ENCODE data around the gene FASTK. TPM values are rescaled to one million over a fixed set of nuclear protein-coding genes. Genes with fewer than 3 reads are reported as not detected.

Gene FASTK
- total and polyA plus RNA-seq, 2 donors (not counting 3 experiments of a cell fraction or from before 2014, with no cell fraction given): 73.3 to 113 TPM

DNA sequence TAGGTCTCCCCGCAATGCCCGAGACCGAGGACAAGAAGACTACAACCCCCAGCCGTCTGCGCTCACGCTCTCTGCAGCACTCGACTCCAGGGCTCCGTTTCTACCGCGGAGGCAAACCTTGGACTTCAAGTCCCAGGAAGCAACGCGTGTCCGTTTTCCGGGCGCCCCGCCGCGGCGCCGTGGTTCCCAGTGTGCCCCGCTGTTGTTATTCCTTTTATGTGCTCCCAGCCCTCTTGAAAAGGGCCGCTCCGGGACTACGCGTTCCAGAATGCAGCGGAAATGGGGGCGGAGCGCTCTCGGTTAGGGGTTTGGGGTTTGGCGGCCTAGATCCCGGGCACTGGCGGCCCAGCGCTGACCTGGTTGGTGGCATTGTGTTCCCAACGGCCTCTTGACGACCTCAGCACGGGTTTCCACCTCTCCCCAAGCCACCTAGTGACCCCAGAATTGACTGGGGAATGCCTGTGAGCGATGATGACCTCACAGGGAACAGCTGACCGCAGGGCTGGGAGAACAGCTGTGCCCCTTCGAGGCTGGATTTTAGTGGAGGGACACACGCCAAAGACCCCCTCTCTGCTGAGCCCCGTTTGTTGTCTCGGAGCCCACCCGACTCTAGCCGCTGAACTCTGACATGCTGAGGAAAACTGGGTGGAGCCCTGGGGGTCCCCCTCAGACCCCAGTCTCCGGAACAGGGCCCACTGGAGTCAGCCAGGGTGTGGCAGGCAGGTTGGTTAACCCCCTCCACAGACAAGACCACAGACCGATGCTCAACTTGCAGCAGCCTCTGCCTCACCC, 22.4 kb downstream of the FASTK start:
- Histone ChIP-seq H3K4me2 (ENCODE audit: insufficient read depth, low read length) (peak overlapping the region; percentile 44), H3K79me2 (ENCODE audit: control insufficient read depth, insufficient read depth, low read length) (peaks cover 31% of the 10 kb centered on the region), H3K27ac (ENCODE audit: insufficient read depth, low read depth, low read length) (peak overlapping the region; percentile 81), H4K20me1 (replicated peaks; ENCODE audit: control insufficient read depth, extremely low read depth, insufficient read depth, low read length) (no peaks in the 10 kb centered on the region), H3K4me1 (ENCODE audit: control insufficient read depth, extremely low read depth, insufficient read depth, low read length) (peaks cover 29% of the 10 kb centered on the region), H3K27me3 (ENCODE audit: control insufficient read depth in 2 of 2, insufficient read depth in 2 of 2, low read length in 2 of 2) (no peaks in the 10 kb centered on the region), H3K9ac (replicated peaks; ENCODE audit: extremely low read depth, insufficient read depth, low read length) (peak overlapping the region; percentile 57), H3K9me1 (replicated peaks; ENCODE audit: control insufficient read depth, extremely low read depth, insufficient read depth, low read length) (no peaks in the 10 kb centered on the region), H3K36me3 (ENCODE audit: control insufficient read depth in 2 of 2, extremely low read depth in 1 of 2, insufficient read depth in 2 of 2, low read length in 2 of 2) (peaks cover 0 to 2% of the 10 kb centered on the region in 2 experiments), H3K4me3 (replicated peaks in 1 of 3; ENCODE audit: insufficient read depth in 1 of 3, low read depth in 1 of 3, low read length in 3 of 3) (peak overlapping the region in 2 of 3 experiments; percentile 11 to 69), H2AFZ (ENCODE audit: low read depth, low read length) (peak overlapping the region; percentile 21), H3K9me3 (replicated peaks; ENCODE audit: control insufficient read depth, insufficient read depth, low read length) (no peaks in the 10 kb centered on the region)
- TSS peak; percentile 86 for BruUV-seq (replicated peaks)
- intact Hi-C loops (cut with micrococcal nuclease) (loop anchor here (1.0 to 2.0 kb wide), 5 partner anchors 19 to 69 kb away; partner anchors contain the start of genes ABCB8 and FASTK), dilution Hi-C loops (cut with MboI; ENCODE audit: extremely low pct_ligation_motif_present, low sequenced_read_pairs) (no loop called here)
- FAIRE-seq: peak; percentile 100
- ChIA-PET CTCF (interaction anchor here (0.9 to 2.8 kb wide), 7 partner anchors 11 to 96 kb away, joined by 3 to 11 read pairs (median 4); partner anchors contain the start of genes ABCB8 and FASTK), POLR2A (no interaction called here)
- DNase-seq (ENCODE audit: low read depth, low spot score): peak; percentile 100
- TF ChIP-seq MAX (IDR thresholded peaks at IDR 0.05; ENCODE audit: insufficient read depth, insufficient read length) (peak; percentile 6), MYC (IDR thresholded peaks at IDR 0.05; ENCODE audit: low read depth, low read length) (no peak), FOS (IDR thresholded peaks at IDR 0.05; ENCODE audit: borderline replicate concordance, insufficient read depth, low read length) (no peak), CTCF (IDR thresholded peaks at IDR 0.05; ENCODE audit: extremely low read depth in 1 of 2, insufficient read depth in 1 of 2, low read depth in 1 of 2, low read length in 2 of 2) (no peak), POLR2A (IDR thresholded peaks at IDR 0.05; ENCODE audit: low read depth, low read length) (peak; percentile 52), POLR2AphosphoS5 (IDR thresholded peaks at IDR 0.05; ENCODE audit: insufficient read depth, low read depth, low read length) (peak; percentile 14), EZH2 (IDR thresholded peaks at IDR 0.05; ENCODE audit: borderline replicate concordance, low read depth, low read length, severe bottlenecking) (no peak), GATA2 (IDR thresholded peaks at IDR 0.05; ENCODE audit: insufficient read depth, insufficient read length, low read depth, low read length) (no peak), JUN (IDR thresholded peaks at IDR 0.05; ENCODE audit: borderline replicate concordance, insufficient read depth, insufficient read length, low read depth) (no peak)
